HG03432 (cell line): Measurements from ENCODE around the gene SHTN1.

Experiments used
- ATAC-seq: cut with Tn5 transposase; IDR thresholded peaks from one replicate; pipeline ENCODE4 v1.9.1; 2021; ENCODE audit warnings: mild to moderate bottlenecking, moderate library complexity; ENCODE audit not compliant: unreplicated experiment

Gene SHTN1

GRCh38 chr10:116918583-116918982 is 86.4 kb downstream of the SHTN1 start:
- ATAC-seq = no peak

GRCh38 chr10:116917481-116917880 is 87.5 kb downstream of the SHTN1 start:
- no peak for ATAC-seq

- no peak for ATAC-seq
These were observed 89.6 kb downstream of the SHTN1 start for GRCh38 chr10:116915340-116915739.

- no peak for ATAC-seq
These were observed 91.3 kb downstream of the SHTN1 start for GRCh38 chr10:116913695-116914094.

GRCh38 chr10:116912162-116912561 is 92.8 kb downstream of the SHTN1 start:
- no peak for ATAC-seq

GRCh38 chr10:116910910-116911309 is 94.1 kb downstream of the SHTN1 start:
- ATAC-seq = no peak

GRCh38 chr10:116909307-116909706 is 95.7 kb downstream of the SHTN1 start:
- no peak for ATAC-seq

- no peak for ATAC-seq
These were observed 97.6 kb downstream of the SHTN1 start for GRCh38 chr10:116907245-116907987.

GRCh38 chr10:116905845-116906210 is 99.2 kb downstream of the SHTN1 start:
- ATAC-seq = no peak

GRCh38 chr10:116899626-116900025 is 105.4 kb downstream of the SHTN1 start:
- no peak for ATAC-seq

- no peak for ATAC-seq
These were observed 111.3 kb downstream of the SHTN1 start for GRCh38 chr10:116893686-116894037.

GRCh38 chr10:116892907-116893685 is 111.9 kb downstream of the SHTN1 start:
- ATAC-seq = no peak

GRCh38 chr10:116891208-116891607 is 113.8 kb downstream of the SHTN1 start:
- no peak for ATAC-seq

- ATAC-seq = no peak
These were observed 115.9 kb downstream of the SHTN1 start for GRCh38 chr10:116889066-116889465.

GRCh38 chr10:116888380-116889055 is 116.5 kb downstream of the SHTN1 start:
- ATAC-seq = no peak

GRCh38 chr10:116886772-116887171 is 118.2 kb downstream of the SHTN1 start:
- ATAC-seq = no peak

GRCh38 chr10:116882639-116883038 is 122.3 kb downstream of the SHTN1 start:
- ATAC-seq = no peak

GRCh38 chr10:116880716-116881482 is 124.1 kb downstream of the SHTN1 start:
- ATAC-seq = no peak

- no peak for ATAC-seq
These were observed 125.2 kb downstream of the SHTN1 start for GRCh38 chr10:116879817-116880216.

GRCh38 chr10:116878123-116878522 is 126.9 kb downstream of the SHTN1 start:
- ATAC-seq = no peak

GRCh38 chr10:116877391-116877790 is 127.6 kb downstream of the SHTN1 start:
- ATAC-seq = no peak
